Measurements from ENCODE around the gene WDFY2. TPM values are rescaled to one million over a fixed set of nuclear protein-coding genes. Genes with fewer than 3 reads are reported as not detected.
A peak's percentile ranks its signal among the peaks of the same experiment; 100 is the strongest.
"Not testable (repeated sequence)": the region's sequence is repeated elsewhere in the genome, so short reads cannot be mapped to it uniquely, and the experiment has no call there.

The WDFY2 gene
- total RNA-seq, 2 experiments from 2014 or later: 12.7 to 15.5 TPM

GRCh38 chr13:51581148-51581820 is 3.0 kb upstream of the WDFY2 start:
- H3K27me3 Mint-ChIP-seq: peaks cover 3% of the 10 kb centered on the region
- peaks cover 15% of the 10 kb centered on the region for H3K4me1 Mint-ChIP-seq
- peaks cover 4% of the 10 kb centered on the region for H3K36me3 Mint-ChIP-seq
- H3K27ac Mint-ChIP-seq: no peak overlapping the region
- H3K4me3 Mint-ChIP-seq: no peak overlapping the region
- DNase-seq (no peak), ATAC-seq (ENCODE audit: low read depth) (no peak)
- POLR2A ChIA-PET: interaction anchor here (1.4 kb wide), 1 partner anchor 128 kb away, joined by 10 read pairs; the partner anchor contains the start of gene INTS6
- no peaks in the 10 kb centered on the region for H3K9me3 Mint-ChIP-seq

GRCh38 chr13:51583469-51583874 is 790 bp upstream of the WDFY2 start:
- H3K27ac Mint-ChIP-seq: peak overlapping the region; percentile 96
- H3K9me3 Mint-ChIP-seq: no peaks in the 10 kb centered on the region
- H3K36me3 Mint-ChIP-seq: peaks cover 7% of the 10 kb centered on the region
- H3K4me1 Mint-ChIP-seq: peaks cover 17% of the 10 kb centered on the region
- POLR2A ChIA-PET: interaction anchor here (4.5 kb wide), 1 partner anchor 131 kb away, joined by 73 read pairs; the partner anchor contains the start of gene INTS6
- ATAC-seq (ENCODE audit: low read depth) (no peak), DNase-seq (no peak)
- peaks cover 3% of the 10 kb centered on the region for H3K27me3 Mint-ChIP-seq
- peak overlapping the region; percentile 93 for H3K4me3 Mint-ChIP-seq

- H3K9me3 Mint-ChIP-seq: no peaks in the 10 kb centered on the region
- peaks cover 15% of the 10 kb centered on the region for H3K4me1 Mint-ChIP-seq
- H3K4me3 Mint-ChIP-seq: peak overlapping the region; percentile 93
- POLR2A ChIA-PET: interaction anchor here (0.6 to 4.5 kb wide), 4 partner anchors 30 to 184 kb away, joined by 3 to 73 read pairs (median 8); partner anchors contain the start of gene INTS6
- peak; percentile 51 for ATAC-seq (ENCODE audit: low read depth)
- DNase-seq: no peak
- H3K27me3 Mint-ChIP-seq: no peaks in the 10 kb centered on the region
- H3K36me3 Mint-ChIP-seq: peaks cover 3% of the 10 kb centered on the region
- H3K27ac Mint-ChIP-seq: peak overlapping the region; percentile 82
Observed at GRCh38 chr13:51584731-51585672, 740 bp downstream of the WDFY2 start.

GRCh38 chr13:51585696-51586095 is 1.4 kb downstream of the WDFY2 start:
- no peak for DNase-seq
- Mint-ChIP-seq H3K4me1 (peaks cover 21% of the 10 kb centered on the region), H3K27ac (peak overlapping the region; percentile 82), H3K4me3 (peak overlapping the region; percentile 93), H3K36me3 (peaks cover 3% of the 10 kb centered on the region), H3K9me3 (no peaks in the 10 kb centered on the region), H3K27me3 (no peaks in the 10 kb centered on the region)
- POLR2A ChIA-PET: interaction anchor here (0.6 to 4.5 kb wide), 4 partner anchors 29 to 183 kb away, joined by 3 to 73 read pairs (median 8); partner anchors contain the start of gene INTS6
- no peak for ATAC-seq (ENCODE audit: low read depth)

- H3K36me3 Mint-ChIP-seq: peaks cover 3% of the 10 kb centered on the region
- ATAC-seq (ENCODE audit: low read depth): no peak
- no peak overlapping the region for H3K4me3 Mint-ChIP-seq
- peaks cover 23% of the 10 kb centered on the region for H3K4me1 Mint-ChIP-seq
- no peaks in the 10 kb centered on the region for H3K9me3 Mint-ChIP-seq
- DNase-seq: no peak
- POLR2A ChIA-PET: no interaction called here
- no peaks in the 10 kb centered on the region for H3K27me3 Mint-ChIP-seq
- H3K27ac Mint-ChIP-seq: no peak overlapping the region
Observed at GRCh38 chr13:51587372-51587771, 3.1 kb downstream of the WDFY2 start.

- no peak overlapping the region for H3K27ac Mint-ChIP-seq
- ATAC-seq (ENCODE audit: low read depth): no peak
- no peak for DNase-seq
- POLR2A ChIA-PET: no interaction called here
- H3K9me3 Mint-ChIP-seq: no peaks in the 10 kb centered on the region
- no peaks in the 10 kb centered on the region for H3K27me3 Mint-ChIP-seq
- peaks cover 5% of the 10 kb centered on the region for H3K36me3 Mint-ChIP-seq
- peaks cover 22% of the 10 kb centered on the region for H3K4me1 Mint-ChIP-seq
- no peak overlapping the region for H3K4me3 Mint-ChIP-seq
Observed at GRCh38 chr13:51588406-51588949, 4.2 kb downstream of the WDFY2 start.

GRCh38 chr13:51589793-51590192 is 5.5 kb downstream of the WDFY2 start:
- no peak overlapping the region for H3K4me3 Mint-ChIP-seq
- no peak for DNase-seq
- H3K4me1 Mint-ChIP-seq: peaks cover 20% of the 10 kb centered on the region
- no peaks in the 10 kb centered on the region for H3K9me3 Mint-ChIP-seq
- H3K27ac Mint-ChIP-seq: no peak overlapping the region
- no peak for ATAC-seq (ENCODE audit: low read depth)
- H3K27me3 Mint-ChIP-seq: no peaks in the 10 kb centered on the region
- POLR2A ChIA-PET: interaction anchor here (1.0 kb wide), 1 partner anchor 137 kb away, joined by 3 read pairs; the partner anchor contains the start of gene INTS6
- H3K36me3 Mint-ChIP-seq: peaks cover 5% of the 10 kb centered on the region

- H3K36me3 Mint-ChIP-seq: peaks cover 5% of the 10 kb centered on the region
Observed at GRCh38 chr13:51590231-51590970, 6.1 kb downstream of the WDFY2 start.

GRCh38 chr13:51590971-51591627 is 6.8 kb downstream of the WDFY2 start:
- Mint-ChIP-seq H3K27ac (no peak overlapping the region), H3K9me3 (no peaks in the 10 kb centered on the region)

More at GRCh38 chr13:51590231-51590970, 6.1 kb downstream of the WDFY2 start:
- no peak overlapping the region for H3K4me3 Mint-ChIP-seq
- DNase-seq: no peak
- H3K4me1 Mint-ChIP-seq: peaks cover 19% of the 10 kb centered on the region
- no peak overlapping the region for H3K27ac Mint-ChIP-seq
- ATAC-seq (ENCODE audit: low read depth): no peak
- H3K9me3 Mint-ChIP-seq: no peaks in the 10 kb centered on the region
- no peaks in the 10 kb centered on the region for H3K27me3 Mint-ChIP-seq
- POLR2A ChIA-PET: interaction anchor here (1.0 kb wide), 1 partner anchor 137 kb away, joined by 3 read pairs; the partner anchor contains the start of gene INTS6

GRCh38 chr13:51591938-51592337 is 7.7 kb downstream of the WDFY2 start:
- H3K4me1 Mint-ChIP-seq: peaks cover 13% of the 10 kb centered on the region
- ATAC-seq (ENCODE audit: low read depth); H3K36me3 Mint-ChIP-seq; H3K27ac Mint-ChIP-seq; H3K4me3 Mint-ChIP-seq; DNase-seq; POLR2A ChIA-PET; H3K27me3 Mint-ChIP-seq; H3K9me3 Mint-ChIP-seq: not testable (repeated sequence)

More at GRCh38 chr13:51590971-51591627, 6.8 kb downstream of the WDFY2 start:
- DNase-seq: no peak
- no peak for ATAC-seq (ENCODE audit: low read depth)
- Mint-ChIP-seq H3K4me3 (no peak overlapping the region), H3K4me1 (peaks cover 13% of the 10 kb centered on the region), H3K27me3 (no peaks in the 10 kb centered on the region), H3K36me3 (peaks cover 6% of the 10 kb centered on the region)
- POLR2A ChIA-PET: interaction anchor here (1.0 kb wide), 1 partner anchor 138 kb away, joined by 3 read pairs; the partner anchor contains the start of gene INTS6

GRCh38 chr13:51594432-51594831 is 10.2 kb downstream of the WDFY2 start:
- H3K27me3 Mint-ChIP-seq: no peaks in the 10 kb centered on the region
- no peak for DNase-seq
- ATAC-seq (ENCODE audit: low read depth): no peak
- H3K4me3 Mint-ChIP-seq: no peak overlapping the region
- H3K9me3 Mint-ChIP-seq: no peaks in the 10 kb centered on the region
- POLR2A ChIA-PET: interaction anchor here (0.9 to 1.2 kb wide), 2 partner anchors 20 to 141 kb away, joined by 3 read pairs; partner anchors contain the start of gene INTS6
- H3K27ac Mint-ChIP-seq: no peak overlapping the region
- peaks cover 12% of the 10 kb centered on the region for H3K4me1 Mint-ChIP-seq
- H3K36me3 Mint-ChIP-seq: peaks cover 7% of the 10 kb centered on the region

GRCh38 chr13:51595416-51595815 is 11.2 kb downstream of the WDFY2 start:
- no peaks in the 10 kb centered on the region for H3K27me3 Mint-ChIP-seq
- H3K36me3 Mint-ChIP-seq: peaks cover 7% of the 10 kb centered on the region
- DNase-seq (no peak), ATAC-seq (ENCODE audit: low read depth) (no peak)
- POLR2A ChIA-PET: no interaction called here
- H3K4me3 Mint-ChIP-seq: no peak overlapping the region
- peaks cover 13% of the 10 kb centered on the region for H3K4me1 Mint-ChIP-seq
- H3K9me3 Mint-ChIP-seq: no peaks in the 10 kb centered on the region
- no peak overlapping the region for H3K27ac Mint-ChIP-seq
